HG03095 (cell line): ENCODE results near the gene LCE1D.

Experiments used
- ATAC-seq: cut with Tn5 transposase; IDR thresholded peaks from one replicate; pipeline ENCODE4 v1.9.1; 2021; ENCODE audit warnings: moderate library complexity; ENCODE audit not compliant: unreplicated experiment

LCE1D gene, protein sequence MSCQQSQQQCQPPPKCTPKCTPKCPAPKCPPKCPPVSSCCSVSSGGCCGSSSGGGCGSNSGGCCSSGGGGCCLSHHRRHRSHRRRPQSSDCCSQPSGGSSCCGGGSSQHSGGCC

DNA sequence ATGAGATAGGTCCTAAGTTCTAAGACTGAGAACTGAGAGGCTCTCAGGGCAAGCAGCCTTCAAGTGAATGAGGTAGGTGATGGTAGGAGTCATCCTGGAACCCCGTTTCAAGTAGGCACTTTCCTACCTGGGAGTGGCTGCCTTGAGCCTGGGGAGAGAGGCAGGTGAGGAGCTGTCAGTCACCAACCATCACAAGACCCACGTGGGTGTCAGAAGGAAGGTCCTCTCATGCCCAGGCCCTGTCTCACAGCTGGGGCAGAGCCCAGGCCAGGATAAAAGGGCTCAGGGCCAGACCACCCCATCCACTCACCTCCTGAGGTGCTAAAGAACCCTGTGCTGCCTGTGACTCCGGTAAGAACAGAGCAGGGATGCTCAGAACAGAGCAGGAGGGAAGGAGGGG lies at the start of gene LCE1D:
LCE1D (plus strand) TSS at position 301 of the 400 bp plus-strand sequence. CDS start 1,074 bp downstream, outside the sequence.
- ATAC-seq = no peak

DNA sequence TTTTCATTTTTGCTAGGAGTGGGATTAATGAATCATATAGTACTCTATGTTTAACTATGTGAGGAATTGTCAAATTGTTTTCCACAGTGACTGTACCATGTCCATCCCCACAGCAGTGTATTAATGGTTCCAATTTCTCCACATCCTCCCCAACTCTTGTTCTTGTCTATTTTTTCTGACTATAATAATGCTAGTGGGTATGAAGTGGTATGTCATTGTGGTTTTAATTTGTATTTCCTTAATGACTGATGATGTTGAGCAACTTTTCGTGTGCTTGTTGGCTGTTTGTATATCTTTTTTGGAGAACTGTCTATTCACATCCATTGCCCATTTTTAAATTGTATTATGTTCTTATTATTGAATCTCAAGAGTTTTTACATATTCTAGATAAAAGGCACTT lies 48.7 kb upstream of the LCE1D start:
- ATAC-seq = no peak

DNA sequence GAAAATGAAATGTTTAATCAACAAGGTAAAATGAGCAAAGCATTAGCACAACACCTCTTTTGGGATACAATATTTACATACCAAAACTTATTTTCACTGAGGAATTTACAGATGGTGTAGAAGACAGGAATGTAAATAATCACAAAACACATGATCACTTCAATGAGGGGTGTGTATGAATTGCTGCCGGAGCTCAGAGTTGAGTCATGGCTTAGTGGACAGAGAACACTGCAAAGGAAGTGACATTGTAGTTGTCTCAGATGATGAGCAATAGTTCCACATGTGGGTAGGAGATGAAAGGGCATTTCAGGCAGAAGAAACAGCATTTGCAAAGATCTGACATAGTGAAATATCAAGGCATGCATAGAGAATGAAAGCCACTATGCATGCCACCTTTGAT lies 44.3 kb upstream of the LCE1D start:
- ATAC-seq = no peak

DNA sequence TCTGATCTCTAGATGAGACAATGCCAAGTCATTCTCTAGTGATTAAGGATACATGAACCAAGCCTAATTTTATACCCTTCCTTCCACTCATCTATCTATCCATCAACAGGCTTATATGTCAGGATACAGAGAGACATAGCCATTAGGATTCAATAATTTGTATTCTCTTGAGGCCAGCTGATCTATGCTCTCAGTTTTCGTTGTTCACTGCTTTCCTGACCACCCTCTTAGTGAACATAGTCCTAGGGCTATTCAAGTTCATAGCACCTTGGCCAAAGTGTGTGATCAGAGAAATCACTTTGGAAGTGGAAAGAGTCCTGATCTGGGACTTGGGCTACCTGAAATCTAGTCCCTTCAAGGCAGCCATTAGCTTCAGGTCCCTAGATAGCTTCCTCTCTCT lies 42.9 kb upstream of the LCE1D start:
- no peak for ATAC-seq

DNA sequence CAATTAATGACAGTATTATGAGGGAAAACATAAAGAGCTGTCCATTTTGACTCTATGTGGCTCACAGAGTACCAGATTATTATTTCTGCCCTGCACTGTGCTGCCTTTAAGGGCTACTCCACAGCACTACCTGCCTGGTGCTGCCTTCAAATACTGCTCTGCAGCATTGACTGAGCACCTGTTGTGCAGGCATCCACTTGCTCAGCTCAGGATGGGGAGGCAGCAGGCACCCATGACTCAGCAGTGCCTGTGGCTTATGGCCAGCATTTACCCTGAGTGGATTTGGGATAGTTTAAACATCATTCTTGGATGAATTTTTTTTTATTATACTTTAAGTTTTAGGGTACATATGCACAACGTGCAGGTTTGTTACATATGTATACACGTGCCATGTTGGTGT lies 39.6 kb upstream of the LCE1D start:
- ATAC-seq = no peak

DNA sequence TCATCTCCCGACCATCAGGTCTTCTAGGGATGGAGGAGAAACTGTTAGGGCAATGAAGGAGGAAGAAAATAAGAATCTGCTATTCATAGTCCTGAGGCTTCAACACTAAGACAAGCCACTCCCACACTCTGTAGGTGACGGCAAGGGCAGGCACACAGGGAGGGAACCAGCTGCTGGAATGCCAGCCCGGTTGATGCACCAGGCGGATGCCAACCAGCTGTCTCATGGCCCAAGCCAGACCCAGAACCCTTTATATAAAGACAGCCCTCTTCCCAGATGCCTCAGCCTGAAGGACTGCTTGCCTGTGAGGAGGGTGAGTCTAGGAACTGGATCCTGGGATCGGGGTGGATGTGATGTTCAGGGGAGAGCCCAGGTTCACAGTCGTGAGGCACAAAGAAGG lies 38.8 kb upstream of the LCE1D start, which contains the start of gene KPRP:
KPRP (plus strand) TSS at position 279 of the 400 bp plus-strand sequence. CDS start 1,564 bp downstream, outside the sequence.
- no peak for ATAC-seq

DNA sequence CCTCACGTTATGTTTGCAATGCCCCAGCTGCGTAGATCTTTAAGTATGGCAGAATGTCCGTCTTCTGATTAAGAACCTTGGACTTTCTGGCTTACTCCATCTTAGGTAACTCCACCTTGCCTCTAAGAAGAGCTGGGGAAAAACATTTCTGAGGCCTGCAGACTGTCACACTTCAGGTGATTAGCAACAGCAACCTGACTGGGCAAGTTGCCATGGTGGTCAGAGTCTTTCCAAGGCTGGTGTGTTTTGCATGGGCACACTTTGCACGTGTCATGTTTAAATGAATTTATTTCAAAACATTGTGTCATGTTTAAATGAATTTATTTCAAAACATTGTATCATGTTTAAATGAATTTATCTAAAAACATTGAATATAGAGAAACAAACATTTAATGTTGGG lies 37.9 kb upstream of the LCE1D start:
- no peak for ATAC-seq

DNA sequence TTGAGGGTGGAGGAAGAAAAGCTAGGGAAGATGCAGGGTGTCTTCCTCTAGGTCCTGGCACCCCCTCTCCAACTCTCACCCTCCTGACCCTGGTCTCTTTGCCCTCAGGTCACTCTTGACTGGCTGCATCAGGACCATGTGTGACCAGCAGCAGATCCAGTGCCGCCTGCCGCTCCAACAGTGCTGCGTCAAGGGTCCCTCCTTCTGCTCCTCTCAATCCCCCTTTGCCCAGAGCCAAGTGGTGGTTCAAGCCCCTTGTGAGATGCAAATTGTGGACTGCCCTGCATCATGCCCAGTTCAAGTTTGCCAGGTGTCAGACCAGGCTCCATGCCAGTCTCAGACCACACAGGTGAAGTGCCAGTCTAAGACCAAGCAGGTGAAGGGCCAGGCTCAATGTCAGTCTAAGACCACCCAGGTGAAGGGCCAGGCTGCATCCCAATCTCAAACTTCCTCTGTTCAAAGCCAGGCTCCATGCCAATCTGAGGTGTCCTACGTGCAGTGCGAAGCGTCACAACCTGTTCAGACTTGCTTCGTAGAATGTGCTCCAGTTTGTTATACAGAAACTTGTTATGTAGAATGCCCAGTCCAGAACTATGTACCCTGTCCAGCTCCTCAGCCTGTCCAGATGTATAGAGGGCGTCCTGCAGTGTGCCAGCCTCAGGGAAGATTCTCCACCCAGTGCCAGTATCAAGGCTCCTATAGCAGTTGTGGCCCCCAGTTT lies 36.9 kb upstream of the LCE1D start:
- no peak for ATAC-seq

DNA sequence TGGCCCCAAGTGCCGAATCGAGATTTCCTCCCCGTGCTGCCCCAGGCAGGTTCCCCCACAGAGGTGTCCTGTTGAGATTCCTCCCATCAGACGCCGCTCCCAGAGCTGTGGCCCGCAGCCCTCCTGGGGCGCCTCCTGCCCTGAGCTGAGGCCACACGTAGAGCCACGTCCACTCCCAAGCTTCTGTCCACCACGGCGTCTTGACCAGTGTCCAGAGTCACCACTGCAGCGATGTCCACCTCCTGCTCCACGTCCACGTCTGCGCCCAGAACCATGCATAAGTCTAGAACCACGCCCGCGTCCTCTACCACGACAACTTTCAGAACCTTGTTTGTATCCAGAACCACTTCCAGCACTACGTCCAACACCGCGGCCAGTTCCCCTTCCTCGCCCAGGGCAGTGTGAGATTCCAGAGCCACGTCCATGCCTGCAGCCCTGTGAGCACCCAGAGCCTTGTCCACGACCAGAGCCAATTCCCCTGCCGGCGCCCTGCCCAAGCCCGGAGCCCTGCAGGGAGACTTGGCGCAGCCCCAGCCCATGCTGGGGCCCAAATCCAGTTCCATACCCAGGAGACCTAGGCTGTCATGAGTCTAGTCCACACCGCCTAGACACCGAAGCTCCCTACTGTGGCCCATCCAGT lies 35.9 kb upstream of the LCE1D start:
- ATAC-seq = no peak

DNA sequence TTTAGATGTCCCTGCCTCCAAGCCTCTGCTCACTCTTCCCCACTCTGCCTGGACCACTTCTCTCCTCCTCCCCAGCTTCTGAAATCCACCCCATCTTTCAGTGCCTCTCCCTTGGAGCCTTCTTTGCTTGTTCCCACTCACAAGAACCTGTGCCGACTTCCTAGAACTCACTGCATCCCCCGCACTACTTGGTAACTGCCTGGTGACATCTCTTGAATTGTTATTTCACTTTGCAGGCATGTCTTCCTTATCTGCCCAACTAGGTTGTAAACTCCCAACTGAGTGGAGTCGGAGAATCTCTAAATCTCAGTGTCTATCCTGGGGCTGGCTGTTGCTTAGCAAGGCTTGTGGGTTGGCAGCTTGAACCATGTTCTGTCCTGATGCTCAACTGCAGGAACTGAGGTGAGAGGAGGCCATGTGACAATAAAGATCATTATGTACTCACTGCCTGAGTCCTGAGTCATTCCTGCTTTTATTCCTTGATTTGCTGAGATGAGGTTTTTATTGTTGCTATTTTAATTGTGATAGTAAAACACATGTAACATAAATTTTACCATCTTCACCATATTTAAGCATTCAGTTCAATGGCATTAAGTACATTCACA lies 34.8 kb upstream of the LCE1D start:
- ATAC-seq = no peak

DNA sequence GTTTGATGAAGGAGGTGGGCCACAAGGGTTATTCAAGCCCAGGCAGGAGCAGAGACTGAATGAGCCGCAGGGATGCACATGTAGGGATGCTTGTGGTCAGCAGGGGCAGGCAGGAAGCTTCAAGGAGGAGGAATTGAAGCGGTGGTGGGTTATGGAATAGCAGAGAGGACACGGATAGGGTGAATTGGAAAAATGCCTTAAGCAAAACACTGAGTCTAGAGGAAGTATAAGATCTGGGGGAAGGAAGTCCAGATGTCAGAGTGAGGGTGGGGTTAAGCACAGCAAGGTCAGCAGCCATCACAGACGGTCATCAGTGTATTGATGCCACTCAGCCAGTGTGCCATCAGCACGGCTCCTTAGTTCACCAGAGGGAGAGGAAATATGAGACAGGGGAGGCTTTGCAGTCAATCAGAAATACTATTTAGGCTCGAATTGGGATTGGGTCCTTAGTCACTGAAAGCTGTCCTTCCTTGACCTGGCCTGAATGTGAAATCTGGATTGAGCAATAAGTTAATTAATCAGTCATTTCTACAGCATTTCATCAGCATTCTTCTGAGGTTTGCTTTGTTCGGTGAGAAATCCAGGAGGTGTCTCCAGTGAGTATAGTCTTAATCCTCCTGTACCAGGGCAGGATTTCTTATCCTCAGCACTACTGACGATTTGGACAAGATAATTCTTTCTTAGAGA lies 27.5 kb upstream of the LCE1D start:
- no peak for ATAC-seq

DNA sequence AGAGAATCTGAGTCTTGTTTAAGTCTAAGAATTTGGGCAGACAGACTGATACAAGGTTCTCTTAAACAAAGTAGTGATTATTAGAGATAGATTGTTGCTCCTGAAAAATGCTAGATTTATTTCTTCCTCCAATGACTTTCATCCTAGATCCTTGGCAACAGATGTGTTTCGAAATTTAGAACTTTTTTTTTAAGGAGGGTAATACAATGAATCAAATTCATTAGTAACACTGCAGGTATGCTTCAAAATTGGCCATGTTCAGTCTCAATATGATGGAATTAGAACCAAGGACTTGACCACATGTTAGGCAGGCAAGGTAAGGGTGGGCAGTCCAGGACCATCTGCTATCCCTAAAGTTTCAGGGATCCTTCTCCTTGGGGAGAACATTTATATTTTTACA lies 26.1 kb upstream of the LCE1D start:
- no peak for ATAC-seq

DNA sequence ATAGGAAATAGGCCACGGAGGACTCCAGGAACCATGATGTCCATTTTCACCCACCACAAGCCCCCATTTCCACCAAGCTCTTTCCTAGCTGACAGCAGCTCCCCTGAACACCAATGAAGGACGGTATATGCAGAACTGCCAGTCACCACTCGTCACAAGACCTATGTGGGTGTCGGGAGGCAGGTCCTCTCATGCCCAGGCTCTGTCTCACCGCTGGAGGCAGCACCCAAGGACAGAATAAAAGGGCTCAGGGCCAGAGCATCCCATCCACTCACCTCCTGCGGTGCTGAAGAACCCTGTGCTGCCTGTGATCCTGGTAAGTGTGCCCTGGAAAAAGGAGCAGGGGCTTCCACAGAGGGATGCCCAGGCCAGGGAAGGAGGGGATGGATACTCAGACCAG lies 21.6 kb upstream of the LCE1D start, which contains the start of gene LCE1F:
LCE1F (plus strand) TSS at position 266 of the 400 bp plus-strand sequence. CDS start 1,232 bp downstream, outside the sequence.
- no peak for ATAC-seq

DNA sequence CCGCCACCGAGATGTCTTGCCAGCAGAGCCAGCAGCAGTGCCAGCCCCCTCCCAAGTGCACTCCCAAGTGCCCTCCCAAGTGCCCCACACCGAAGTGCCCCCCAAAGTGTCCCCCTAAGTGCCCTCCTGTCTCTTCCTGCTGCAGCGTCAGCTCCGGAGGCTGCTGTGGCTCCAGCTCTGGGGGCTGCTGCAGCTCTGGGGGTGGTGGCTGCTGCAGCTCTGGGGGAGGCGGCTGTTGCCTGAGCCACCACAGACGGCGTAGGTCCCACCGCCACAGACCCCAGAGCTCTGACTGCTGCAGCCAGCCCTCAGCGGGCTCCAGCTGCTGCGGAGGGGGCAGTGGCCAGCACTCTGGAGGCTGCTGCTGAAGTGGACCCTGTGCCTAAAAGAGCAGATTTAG lies 20.2 kb upstream of the LCE1D start:
- no peak for ATAC-seq

DNA sequence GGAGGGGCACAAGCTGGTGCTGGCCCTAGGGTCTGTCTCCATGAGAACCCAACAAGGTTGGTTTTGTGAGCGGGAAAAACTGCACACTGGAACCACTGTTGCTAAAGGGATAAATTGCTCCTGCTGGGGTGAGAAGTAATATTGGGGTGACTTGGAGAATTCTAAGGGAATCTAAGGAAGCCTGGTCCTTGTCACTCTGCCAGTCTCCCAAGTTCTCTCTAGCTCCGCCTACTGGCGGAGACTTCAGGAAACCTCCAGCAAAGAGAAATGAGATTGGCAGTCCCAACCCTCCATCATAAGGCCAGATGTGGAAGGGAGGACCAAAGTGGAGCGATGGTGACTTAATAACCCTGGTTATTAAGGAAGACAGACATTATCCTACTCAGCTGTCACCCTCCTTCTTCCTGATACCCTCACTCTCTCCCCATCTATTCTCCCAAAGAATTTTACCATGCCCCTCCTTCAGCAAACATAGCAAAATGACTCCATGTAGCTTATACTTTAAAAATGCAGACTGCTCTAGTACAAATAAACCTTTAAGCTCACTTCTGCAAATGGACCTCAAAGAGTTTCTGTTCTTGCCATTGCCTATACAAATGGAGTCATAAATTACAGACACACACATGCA lies 18.9 kb upstream of the LCE1D start:
- no peak for ATAC-seq

DNA sequence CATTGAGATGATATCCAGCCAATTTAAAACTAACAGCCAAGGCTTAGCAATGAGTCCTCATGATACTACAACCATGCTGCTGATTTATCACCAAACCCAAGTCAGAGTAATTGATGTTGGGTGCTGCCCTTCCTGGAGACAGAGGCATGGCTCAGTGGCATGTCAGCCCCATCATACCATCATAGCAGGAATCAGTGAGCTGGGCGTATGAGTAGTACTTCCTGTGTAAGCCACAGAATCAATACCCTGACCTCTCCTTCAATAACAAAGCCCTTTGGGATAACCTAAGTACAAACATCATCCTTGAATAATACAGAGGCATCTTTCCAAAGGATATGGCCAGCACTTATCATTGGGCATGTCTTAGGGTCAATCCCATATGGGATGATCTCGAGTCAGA lies 13.4 kb upstream of the LCE1D start:
- ATAC-seq = no peak

DNA sequence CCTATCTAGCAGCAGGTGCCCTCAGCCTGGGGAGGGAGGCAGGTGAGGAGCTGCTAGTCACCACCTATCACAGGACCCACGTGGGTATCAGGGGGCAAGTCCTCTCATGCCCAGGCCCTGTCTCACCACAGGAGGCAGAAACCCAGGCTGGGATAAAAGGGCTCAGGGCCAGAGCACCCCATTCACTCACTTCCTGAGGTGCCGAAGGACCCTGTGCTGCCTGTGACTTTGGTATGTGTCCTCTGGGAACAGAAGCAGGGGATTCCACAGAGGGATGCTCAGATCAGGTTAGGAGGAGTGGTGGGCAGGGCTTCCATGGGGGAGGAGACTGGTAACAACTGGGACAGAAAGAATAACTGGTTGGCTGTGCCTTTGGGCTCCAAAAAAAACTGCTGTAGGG lies 10.4 kb upstream of the LCE1D start, which contains the start of gene LCE1E:
LCE1E (plus strand) TSS at position 181 of the 400 bp plus-strand sequence. CDS start 1,043 bp downstream, outside the sequence.
- ATAC-seq = no peak

DNA sequence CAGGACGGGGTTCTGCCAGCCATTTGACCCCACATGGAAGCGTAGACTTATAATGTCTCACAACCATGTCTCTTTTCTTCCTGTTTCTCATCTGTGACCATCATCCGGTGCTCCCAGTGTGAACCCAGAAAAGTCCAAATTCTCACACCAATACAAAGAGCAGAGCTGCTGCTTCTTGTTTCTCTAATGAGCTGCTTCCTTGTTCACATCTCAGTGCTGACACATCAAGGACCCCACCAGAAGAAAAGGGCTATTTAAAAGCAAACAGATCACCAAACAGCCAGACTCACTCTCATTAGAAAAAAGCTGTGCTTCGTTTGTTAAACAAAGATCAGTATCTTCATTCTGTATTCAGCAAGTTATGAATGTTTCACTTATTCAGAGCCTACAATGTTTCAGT lies 835 bp upstream of the LCE1D start:
- ATAC-seq = no peak

DNA sequence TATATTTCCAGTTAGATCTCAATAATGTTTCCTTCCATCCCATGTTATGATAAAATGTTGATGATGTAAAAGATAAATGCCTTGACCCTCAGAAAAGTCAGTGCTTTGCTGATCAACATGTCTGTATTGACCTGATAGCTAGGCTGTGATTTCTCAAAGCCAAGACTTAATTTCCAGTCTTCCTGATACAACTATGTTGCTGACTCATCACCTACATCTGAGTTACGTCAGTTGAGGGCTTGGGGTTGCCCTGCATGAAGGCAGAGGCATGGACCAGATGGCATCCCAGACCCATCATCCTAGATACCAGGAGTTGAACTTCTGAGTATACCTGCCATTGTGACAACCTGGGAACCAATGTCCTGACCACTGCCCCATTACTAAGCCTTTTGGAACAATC lies 4.8 kb downstream of the LCE1D start:
- ATAC-seq = no peak

DNA sequence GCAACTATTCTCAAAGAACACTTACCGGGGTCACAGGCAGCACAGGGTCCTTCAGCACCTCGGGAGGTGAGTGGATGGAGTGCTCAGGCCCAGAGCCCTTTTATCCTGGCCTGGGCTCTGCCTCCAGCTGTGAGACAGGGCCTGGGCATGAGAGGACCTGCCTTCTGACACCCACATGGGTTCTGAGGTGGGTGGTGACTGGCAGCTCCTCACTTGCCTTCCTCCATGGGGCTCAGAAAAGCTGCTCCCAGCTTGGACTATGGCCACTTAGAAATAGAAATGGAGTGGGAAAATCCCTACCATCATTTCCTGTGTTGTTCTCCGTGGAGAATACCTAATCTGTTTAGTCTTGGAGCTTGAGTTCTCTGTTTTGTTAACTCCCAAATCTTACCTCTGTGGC lies 10.1 kb downstream of the LCE1D start, which contains the start of gene LCE1C:
LCE1C (minus strand) TSS at position 76 of the 400 bp plus-strand sequence. CDS start 1,173 bp downstream, outside the sequence.
- no peak for ATAC-seq
